Spleen (tissue), 7 donors: ENCODE results near the gene DLG3.

ENCODE experiments used
- CTCF ChIP-seq, 11 experiments: fragments of 200-600 bp in 7 of 11; fragments of 450-650 bp in 4 of 11; sonication (generic) in 4 of 11; IDR thresholded peaks in 8 of 11; conservative IDR thresholded peaks in 3 of 11; 1 replicate in 7 of 11; 2 replicates in 4 of 11; pipeline versions ENCODE4 v1.4.0 to v1.8.0; 2016 to 2021; ENCODE audit warnings: antibody characterized with exemption in 11 of 11, inconsistent platforms in 4 of 11, mild to moderate bottlenecking in 1 of 11
- POLR2A ChIP-seq, 3 donors: fragments of 450-650 bp; IDR thresholded peaks; one replicate each; pipeline ENCODE4 v1.5.1; 2017; ENCODE audit warnings: antibody characterized with exemption in 3 of 3, mild to moderate bottlenecking in 1 of 3
- donor health status: DM: no; HTN: no; CAD: no; lungs with moderate emphysema.
- donor health status: DM: no; HTN: no; CAD: no.
- donor health status: DM: no; HTN: no; CAD: no.

GRCh38 chrX:70439016-70439415 lies 5.6 kb upstream of the DLG3 start:
- TF ChIP-seq CTCF (IDR thresholded peaks at IDR 0.05 in 8 of 11, conservative IDR thresholded peaks at IDR 0.05 in 3 of 11) (no peak), POLR2A (IDR thresholded peaks at IDR 0.05) (no peak)
